Left ventricle myocardium superior (tissue), 1 donor: ENCODE measurements around the gene CTBP2. TPM values are rescaled to one million over a fixed set of nuclear protein-coding genes. Genes with fewer than 3 reads are reported as not detected.

Source experiments
- ATAC-seq: fragments of 200-7000 bp; cut with Tn5 transposase; one replicate; pipeline ENCODE4 v1.9.1; 2020; ENCODE audit warnings: mild to moderate bottlenecking, moderate library complexity
- DNase-seq: peaks from one replicate; pipeline ENCODE4 v3.0.0-alpha.2; 2020
- intact Hi-C: fragments of 100-400 bp; cut with micrococcal nuclease; formaldehyde crosslinking; loops from one replicate; pipeline ENCODE4 v1.11.0; 2022
- total RNA-seq: library from RNA; stranded (reverse); fragmentation: NEBNext Ultra II Directional; extraction: Animal tissue kit (Norgen Biotek cat#: 25700); gene quantifications from one replicate; pipeline ENCODE4 v1.2.1, GENCODE V29; 2021
- donor health status: DM: no; HTN: yes; CAD: no; lungs with severe emphysema.

Gene CTBP2
- total RNA-seq, 1 donor from 2014 or later: 29.3 TPM

DNA sequence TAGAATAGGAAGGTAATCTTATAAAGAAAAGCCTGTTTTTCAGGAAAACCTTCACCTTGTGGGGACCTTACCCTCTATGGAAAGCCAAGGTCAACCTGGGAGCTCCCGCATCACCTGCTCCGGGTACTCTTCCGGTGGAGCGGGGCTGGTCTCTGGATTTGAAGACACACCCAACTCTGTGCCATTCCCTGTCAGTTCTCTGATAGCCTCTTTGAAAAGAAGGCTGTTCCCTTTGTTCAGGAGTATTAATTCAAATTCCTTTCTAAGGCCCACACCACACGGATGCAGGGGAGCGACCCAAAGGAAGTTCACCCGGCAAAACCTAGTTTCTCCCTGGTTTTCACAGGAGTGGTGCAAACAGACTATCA is 10.7 kb downstream of the CTBP2 start:
- DNase-seq: no peak
- no peak for ATAC-seq
- intact Hi-C loops: loop anchor here (10.0 kb wide), 1 partner anchor 65 kb away; no protein-coding TSS in a partner anchor

DNA sequence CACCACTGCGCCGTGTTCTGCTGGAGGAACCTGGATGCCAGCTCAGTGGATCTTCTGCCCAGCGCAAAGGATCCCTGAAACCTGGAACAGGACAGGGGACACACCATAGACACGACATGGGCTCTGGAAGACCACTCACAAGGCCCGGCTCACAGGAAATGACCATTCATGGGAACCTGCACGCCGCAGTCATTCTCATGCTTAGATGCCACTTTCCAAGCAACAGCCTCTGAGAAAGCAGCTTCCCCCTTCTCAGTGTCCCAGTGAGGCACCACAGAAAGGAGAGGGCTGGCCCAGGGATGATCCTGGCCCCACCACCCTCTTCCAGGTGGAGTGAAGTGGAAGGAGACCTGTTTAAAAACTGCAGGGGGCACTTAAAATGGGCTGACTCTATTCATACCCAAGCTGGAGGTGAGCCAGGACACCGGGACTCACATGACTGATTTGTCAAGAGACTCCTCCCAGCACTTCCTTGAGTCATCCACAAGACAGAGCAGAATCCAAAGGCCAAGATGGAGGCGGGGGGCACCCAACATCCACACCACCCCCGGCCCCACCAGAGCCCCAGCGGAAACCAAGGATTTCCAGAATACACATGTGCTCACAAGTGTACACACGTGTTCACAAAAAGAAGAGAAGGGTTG is 11.2 kb downstream of the CTBP2 start:
- DNase-seq (peak; percentile 62), ATAC-seq (no peak)
- intact Hi-C loops: no loop called here

DNA sequence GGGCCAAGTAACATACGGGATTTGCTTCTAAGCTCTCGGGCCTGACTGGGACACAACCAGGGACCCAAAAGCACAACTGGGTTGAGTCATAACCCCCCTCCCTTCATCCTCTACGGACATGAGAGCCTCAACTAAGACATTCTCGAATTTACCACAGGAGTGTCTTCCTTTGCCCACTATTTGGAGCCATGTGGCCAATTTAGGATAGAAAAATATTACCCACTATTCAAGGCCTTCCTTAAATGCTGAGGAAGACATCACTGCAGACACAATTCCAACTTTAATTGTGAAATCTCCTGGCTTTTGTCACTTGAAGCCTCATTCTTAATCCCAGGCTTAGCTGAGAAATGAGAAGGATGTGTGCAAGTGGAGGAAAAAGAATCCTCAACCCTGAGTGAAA is 11.8 kb downstream of the CTBP2 start:
- no peak for ATAC-seq
- intact Hi-C loops: no loop called here
- no peak for DNase-seq

DNA sequence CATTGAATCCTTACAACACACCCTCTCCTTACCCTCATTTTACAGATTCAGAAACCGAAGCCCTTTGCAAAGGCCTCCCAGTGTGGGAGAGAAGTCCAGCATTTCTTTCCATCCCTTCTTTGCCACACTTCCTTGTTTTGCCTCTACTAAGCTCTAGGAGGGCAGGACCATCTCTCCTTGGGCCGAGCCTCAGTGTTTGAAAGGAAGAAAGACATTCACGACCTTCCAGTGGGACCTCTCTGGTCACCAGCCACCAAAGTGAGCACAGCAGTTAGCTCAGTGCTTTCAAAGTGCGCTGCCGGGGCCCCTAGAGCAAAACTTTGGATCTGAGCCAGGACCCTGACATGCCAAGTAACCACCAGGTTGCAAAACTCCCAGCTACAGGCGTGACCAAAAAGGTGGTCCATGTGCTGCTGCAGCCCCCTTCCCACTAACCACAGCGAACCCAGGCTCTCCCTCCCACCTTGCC is 12.4 kb downstream of the CTBP2 start:
- DNase-seq (peak; percentile 53), ATAC-seq (peak; percentile 28)
- intact Hi-C loops: no loop called here

DNA sequence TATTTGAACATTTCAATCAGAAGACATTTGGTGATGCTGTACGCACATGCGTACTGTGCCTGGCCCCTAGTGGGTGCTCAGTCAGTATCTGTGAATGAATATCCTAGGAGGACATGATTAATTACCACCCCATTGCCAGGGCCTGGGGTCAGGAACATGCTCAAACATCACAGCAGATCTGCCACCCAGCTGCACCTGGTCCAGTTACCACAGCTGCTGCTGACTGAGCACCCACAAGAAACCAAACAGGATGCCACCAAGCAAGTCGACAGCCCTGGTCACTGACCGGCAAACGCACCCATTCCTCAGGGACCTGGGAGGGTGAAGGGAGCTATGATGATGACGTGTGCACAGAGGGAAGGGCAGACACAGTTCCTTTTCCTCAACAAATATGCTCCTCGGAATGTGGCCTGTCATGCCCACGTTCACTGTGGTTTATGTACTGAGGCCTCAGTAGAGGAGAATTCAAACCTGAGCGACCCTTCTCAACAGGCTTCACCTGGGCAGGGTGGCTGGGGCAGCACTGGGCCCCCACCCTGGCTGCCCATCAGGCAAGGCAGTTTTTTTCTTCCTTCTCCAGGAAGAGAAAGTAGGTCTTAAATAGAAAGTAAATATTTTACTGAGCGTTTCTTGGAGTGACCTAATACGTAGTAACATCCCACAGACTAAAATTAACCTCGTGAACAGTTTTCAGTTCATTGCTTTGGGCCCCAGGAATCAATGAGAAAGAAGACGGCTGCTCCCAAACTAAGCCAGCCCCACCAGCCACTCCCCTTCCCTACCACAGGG is 13.4 kb downstream of the CTBP2 start:
- ATAC-seq: no peak
- no peak for DNase-seq
- intact Hi-C loops: no loop called here

DNA sequence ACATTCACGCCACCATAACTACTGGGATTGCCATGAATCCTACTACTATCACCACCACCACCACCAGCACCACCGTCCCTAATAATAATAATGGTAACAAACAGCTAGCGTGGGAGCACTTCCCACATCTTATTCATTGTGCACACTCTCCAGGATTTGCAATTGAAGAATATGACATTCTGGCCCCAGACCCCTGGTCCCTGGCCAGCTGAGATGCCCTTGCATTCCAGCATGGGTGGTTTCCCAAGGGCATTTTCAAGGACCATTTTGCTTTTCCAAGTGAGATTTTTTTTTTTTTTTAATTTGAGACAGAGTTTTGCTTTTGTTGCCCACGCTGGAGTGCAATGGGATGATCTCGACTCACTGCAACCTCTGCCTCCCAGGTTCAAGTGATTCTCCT is 14.7 kb downstream of the CTBP2 start:
- intact Hi-C loops: no loop called here
- DNase-seq (no peak), ATAC-seq (no peak)

DNA sequence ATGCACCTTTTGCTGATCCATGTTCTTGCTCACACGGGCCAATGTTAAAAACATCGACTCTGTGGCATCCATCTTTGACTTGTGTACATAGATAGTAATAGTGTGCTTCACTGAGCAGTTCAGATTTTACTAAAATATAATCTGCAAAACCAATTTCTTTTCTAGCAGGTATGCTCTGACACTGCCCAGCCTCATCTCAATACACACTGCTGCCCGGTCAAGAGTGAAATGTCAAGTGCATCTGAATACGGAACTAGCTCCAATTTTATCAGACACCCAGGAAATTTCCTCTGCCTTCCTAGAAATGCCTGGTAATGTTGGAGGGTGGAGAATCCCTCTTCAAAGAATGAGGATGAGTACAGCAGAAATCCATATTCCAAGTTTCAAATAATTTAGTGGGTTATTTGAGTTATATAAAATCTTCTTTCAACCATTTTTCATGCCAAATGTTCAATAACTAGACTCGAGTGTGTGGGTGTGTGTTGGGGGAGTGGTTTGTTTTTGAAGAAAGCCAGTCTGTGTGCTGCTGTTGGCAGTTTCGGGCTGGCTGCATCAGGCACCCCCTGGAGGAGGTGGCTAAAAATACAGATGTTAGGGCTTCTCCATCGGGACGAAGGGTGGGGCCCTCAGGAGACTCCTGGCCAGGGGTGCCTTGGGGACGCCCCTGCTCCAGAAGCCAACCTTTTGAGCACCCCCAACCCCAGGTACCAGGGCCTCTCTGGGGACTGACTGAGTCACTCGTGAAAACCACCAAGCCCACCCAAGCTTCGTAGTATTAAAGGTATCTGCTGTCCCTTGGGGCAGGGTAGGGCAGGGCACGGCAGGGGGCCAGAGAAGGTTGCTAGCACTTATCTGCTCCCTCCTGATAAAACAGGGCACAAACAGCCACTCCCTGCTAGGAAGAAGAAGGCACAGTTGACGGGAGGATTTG is 15.4 kb downstream of the CTBP2 start:
- peak; percentile 64 for ATAC-seq
- no peak for DNase-seq
- intact Hi-C loops: no loop called here

DNA sequence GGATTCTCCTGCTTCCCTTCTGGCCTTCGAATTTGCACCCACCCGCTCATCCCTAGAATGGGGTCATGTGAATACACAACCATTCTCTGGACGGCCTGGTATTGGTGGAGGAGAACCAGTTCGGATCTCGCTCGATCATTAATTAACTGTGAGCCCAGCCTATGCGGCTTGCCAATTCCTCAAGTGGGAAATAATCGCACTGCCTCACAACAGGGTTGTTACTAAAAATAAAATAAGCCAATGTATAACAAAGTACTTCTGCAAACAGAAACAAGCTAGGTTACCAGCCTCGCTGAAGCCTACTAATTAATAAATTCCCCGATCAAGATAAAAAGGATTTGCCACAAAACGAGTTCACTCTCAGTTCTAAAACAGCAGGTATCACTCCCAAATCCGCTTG is 16.2 kb downstream of the CTBP2 start:
- ATAC-seq: peak; percentile 56
- intact Hi-C loops: no loop called here
- DNase-seq: no peak

DNA sequence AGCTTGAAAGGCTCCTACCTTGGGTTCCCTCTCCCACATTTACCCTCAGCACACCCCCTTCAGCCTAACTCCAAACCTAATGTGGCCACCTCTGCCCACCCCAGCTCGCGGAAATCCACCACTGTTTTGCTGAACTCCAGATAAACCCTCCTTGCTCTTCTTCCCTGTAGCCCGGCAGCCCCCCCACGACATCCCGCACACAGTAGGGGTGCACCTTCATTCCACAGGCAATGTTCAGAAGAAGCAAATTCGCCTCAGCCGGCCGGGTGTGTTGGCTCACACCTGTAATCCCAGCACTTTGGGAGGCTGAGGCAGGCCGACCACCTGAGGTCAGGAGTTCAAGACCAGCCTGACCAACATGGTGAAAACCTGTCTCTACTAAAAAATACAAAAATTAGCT is 17.4 kb downstream of the CTBP2 start:
- intact Hi-C loops: no loop called here
- DNase-seq (no peak), ATAC-seq (no peak)

DNA sequence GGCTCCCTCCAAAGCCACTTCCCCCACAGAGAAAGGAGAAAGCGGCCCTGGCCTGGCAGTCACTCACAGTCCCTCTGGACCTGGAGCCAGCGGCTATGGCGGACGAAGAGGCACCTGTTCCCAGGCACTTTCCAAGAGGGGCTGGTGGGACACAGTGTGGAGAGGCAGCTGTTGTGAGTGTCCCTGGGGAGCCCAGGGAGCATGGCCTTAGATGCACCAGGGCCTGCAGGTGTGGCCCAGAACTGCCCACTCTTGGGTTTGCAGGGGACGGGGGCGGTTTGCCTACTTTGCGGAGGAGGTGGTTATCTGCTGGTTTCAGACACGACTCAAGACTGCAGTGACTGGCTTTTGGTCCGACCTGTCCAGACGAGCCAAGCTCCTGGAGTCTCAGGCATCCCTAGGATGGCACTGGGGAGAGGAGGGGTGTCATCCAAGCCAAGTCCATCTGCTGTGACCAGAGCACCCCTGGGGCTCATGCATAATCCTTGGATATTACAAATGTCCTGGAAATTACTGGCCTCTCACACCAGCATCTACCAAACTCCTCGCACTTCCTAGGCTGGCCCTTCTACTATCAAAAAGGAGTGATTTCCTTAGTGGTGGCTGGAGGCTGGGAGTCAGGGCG is 18.4 kb downstream of the CTBP2 start:
- no peak for ATAC-seq
- intact Hi-C loops: no loop called here
- DNase-seq: no peak

DNA sequence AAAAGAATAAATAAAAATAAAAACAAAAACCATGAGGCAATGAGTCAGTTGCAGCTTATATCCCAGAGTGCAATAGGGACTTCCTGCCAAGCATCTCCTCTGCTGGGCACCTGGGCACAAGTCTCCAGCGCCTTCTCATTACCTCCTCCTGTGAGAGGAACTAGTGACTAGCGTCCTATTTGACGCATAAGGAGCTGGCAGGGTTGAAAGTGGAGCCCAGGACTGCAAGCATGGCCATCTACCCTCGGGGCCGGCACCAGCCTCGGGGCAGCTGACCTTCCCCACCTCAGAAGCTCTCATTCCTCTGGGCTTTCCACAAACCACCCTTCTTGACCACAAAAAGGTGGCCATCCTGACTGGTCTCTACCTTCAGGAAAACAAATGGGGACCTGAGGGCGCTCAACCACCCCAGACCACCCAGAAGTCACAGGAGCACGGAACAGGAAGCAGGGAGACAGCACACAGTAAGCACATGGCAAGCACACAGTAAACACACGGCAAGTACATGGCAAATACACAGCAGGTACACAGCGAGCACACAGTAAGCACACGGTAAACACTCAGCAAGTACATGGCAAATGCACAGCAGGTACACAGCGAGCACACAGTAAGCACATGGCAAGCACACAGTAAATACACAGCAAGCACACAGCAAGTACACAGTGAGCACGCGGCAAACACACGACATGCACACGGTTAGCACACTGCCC is 19.1 kb downstream of the CTBP2 start:
- DNase-seq: no peak
- ATAC-seq: no peak
- intact Hi-C loops: no loop called here

DNA sequence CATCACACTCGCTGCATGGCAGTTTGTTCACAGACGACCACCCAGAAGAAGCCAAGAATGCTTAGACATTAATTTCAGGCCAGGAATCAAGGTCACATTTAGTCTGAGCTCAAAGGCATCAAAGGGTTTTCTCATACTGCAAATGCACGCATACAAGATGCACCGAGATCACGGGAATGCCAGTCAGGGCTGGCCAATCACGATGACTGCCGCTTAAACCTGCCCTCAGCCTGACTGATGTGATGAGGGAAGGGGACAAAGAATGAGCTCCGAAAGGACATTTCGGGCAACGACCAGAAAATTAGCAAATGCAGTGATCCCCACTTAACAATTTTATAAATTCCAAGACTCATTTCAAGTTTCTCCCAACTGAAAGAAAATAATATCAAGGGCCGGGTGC is 20.2 kb downstream of the CTBP2 start:
- DNase-seq (no peak), ATAC-seq (no peak)
- intact Hi-C loops: no loop called here

DNA sequence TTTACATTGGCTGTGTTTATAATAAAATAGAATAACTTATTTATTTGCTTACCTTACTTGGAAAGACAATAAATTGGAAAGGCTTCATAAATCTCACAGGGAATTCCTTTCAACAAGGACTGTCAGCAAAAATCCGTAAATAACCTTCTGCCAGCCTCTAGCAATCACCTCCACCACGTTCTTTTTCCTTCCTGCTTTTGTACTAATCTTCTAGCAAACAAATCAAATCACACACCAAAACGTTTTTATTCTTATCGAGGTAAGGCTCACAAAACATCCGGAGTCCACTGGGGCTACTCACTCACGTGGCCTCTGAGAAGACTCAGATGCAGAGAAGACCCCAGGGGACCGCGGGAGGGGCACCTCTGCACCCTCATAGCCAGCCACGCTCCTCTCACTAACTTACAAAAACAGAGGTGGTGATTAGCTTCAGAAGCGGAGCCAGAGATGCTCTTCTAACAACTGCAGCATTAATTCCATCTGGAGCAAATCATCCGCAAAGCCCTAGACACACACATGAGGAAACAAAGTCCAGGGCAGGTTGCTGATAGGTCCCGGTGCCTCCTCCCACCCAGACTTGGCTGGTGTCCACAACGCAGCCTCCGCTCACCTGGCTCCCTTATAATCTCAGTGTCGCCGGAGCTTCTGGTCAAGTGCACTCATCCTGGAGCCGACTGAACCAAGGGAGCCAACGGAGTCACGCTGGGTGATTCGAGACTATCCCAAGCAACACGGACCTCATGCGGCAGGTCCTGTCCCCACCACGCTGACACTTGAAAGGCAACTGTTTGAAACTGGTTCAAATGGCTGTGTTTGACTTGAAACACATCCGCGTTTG is 22.5 kb downstream of the CTBP2 start:
- ATAC-seq: peak; percentile 59
- no peak for DNase-seq
- intact Hi-C loops: no loop called here

DNA sequence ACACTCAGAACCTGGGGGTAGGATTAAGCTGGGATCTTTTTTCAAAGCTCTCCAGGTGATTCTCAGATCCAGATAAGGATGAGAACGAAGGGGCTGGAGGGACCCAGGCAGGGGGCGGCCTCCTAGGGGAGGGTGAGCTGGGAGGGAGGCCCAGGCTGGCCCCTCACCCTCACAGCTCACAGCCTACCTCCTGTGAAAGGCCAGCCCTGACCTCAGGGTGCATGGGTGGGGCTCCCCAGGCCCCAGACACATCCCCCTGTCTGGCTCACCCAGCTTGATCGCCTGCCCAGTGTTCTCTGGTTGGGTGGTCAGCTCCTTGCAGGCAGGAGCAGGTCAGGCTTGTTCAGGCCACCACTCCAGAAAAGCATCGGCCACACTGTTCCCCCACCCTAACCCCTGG is 24.3 kb downstream of the CTBP2 start:
- intact Hi-C loops: no loop called here
- no peak for DNase-seq
- no peak for ATAC-seq

DNA sequence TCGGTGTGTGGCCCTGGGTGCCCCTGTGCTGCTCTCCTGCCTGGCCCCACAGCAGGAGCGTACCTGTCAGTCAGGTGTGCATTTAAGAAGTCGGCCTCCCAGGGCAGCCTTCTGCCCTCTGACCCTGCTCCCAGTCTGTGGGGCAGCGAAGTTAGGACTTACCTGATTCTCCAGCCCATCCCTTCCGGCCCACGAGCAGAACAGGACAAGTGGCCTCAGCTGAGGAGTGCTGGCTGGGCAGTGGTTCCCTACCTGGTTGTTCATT is 24.7 kb downstream of the CTBP2 start:
- intact Hi-C loops: no loop called here
- DNase-seq (no peak), ATAC-seq (no peak)

DNA sequence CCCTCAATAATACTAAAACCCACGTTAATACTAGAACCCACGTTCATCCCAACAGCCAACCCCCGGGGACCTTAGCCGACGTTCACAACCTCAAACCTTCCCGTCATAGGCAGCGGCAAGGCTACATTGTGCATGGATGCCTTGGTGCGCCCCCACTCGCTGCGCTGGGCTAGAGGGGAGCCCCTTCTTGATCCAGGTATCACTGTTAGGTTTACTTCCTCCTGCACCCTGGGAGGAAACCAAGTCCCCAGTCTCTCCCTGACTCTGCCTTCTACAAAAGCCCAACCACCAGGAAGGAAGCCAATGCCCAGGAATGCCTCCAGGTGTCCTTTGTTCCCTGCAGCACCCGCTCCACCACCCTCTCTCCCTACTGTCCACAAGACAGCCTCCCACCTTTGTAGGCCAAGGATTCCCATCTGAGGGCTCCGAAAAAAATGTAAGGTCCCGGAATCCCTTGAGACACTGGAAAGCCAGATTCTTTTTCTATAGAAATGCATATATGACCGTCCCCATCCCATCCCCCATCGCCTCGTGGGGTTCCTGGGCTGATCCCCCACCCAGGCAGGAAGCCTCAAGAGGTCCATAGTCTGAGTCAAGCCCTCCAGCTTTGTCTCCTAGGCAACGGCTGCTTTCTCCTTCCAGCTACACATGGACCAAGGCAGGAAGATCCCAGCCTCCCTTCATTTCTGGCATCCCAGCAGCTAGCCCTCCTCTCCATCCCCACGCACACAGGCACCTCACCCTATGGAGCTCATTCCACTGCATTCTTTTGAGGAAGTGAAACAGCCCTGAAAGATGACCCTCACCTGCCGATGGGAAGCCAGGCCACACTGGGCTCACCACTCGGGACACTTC is 25.2 kb downstream of the CTBP2 start:
- intact Hi-C loops: no loop called here
- no peak for DNase-seq
- no peak for ATAC-seq

DNA sequence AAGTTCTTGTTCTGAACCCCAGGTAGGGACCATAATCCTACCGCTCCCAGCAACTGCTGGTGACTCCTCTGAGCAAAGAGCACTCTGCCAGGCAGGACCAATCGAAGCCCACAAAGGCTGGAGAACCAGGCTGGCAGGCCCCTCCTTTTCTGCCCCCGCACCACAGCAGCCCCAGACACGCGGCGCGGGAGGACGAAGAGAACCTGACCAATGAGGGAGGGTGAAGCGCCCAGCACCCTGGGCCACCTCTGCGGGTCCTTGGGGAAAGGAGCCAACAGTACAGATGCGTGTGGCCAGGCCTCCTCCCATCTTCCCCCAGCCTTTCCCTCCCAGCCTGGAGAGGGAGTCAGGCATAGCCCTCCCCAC is 25.9 kb downstream of the CTBP2 start:
- ATAC-seq (peak; percentile 5), DNase-seq (no peak)
- intact Hi-C loops: no loop called here
